OCI-LY3 (cell line): ENCODE measurements around the gene RASIP1.
"Not testable (repeated sequence)": the region's sequence is repeated elsewhere in the genome, so short reads cannot be mapped to it uniquely, and the experiment has no call there.

Experiments used
- H2AFZ ChIP-seq: fragments of 200-600, 300-600 bp; shearing (Covaris generic); 2 replicates; pipeline ENCODE4 v1.6.0; 2014; ENCODE audit warnings: antibody characterized with exemption, low read depth, low read length
- H3K27ac ChIP-seq: fragments of 200-600, 300-600 bp; sonication (generic); 2 replicates; pipeline ENCODE4 v1.5.1; 2014; ENCODE audit warnings: mild to moderate bottlenecking, low read length, moderate library complexity, mixed read lengths
- H3K27me3 ChIP-seq: fragments of 200-600, 300-600 bp; sonication (generic); 2 replicates; pipeline ENCODE4 v1.6.1; 2014; ENCODE audit warnings: low read depth, low read length, mixed read lengths
- H3K36me3 ChIP-seq: fragments of 200-600, 300-600 bp; sonication (generic); replicated peaks from 2 replicates; pipeline ENCODE3; 2014; ENCODE audit warnings: low read depth, low read length, mixed read lengths
- H3K4me1 ChIP-seq: fragments of 300-600, 200-600 bp; sonication (generic); 2 replicates; pipeline ENCODE4 v1.6.1; 2014; ENCODE audit warnings: low read length, mixed read lengths
- H3K4me2 ChIP-seq: fragments of 200-600, 300-600 bp; sonication (generic); 2 replicates; pipeline ENCODE4 v1.6.1; 2014; ENCODE audit warnings: low read length, mixed read lengths
- H3K4me3 ChIP-seq: fragments of 300-600, 200-600 bp; sonication (generic); 2 replicates; pipeline ENCODE4 v1.5.1; 2014; ENCODE audit warnings: antibody characterized with exemption, mild to moderate bottlenecking, low read length, moderate library complexity
- H3K79me2 ChIP-seq: fragments of 300-600, 200-600 bp; shearing (Covaris generic); 2 replicates; pipeline ENCODE4 v1.6.1; 2014; ENCODE audit warnings: mild to moderate bottlenecking, low read length, mixed read lengths
- H3K9ac ChIP-seq: fragments of 300-600, 200-600 bp; shearing (Covaris generic); 2 replicates; pipeline ENCODE4 v1.6.0; 2014; ENCODE audit warnings: mild to moderate bottlenecking, low read length, moderate library complexity
- H3K9me3 ChIP-seq: fragments of 200-600, 300-600 bp; shearing (Covaris generic); 2 replicates; pipeline ENCODE4 v1.6.1; 2014; ENCODE audit warnings: low read length, mixed read lengths; ENCODE audit not compliant: insufficient read depth
- H4K20me1 ChIP-seq: fragments of 200-600, 300-600 bp; sonication (generic); 2 replicates; pipeline ENCODE4 v1.6.1; 2016; ENCODE audit warnings: low read length, mixed read lengths; ENCODE audit not compliant: insufficient read depth
- CTCF ChIP-seq: fragments of 200-600, 300-600 bp; sonication (generic); IDR thresholded peaks from 2 replicates; pipeline ENCODE4 v1.5.1; 2014; ENCODE audit warnings: antibody characterized with exemption, low read length, low read depth
- EZH2phosphoT487 ChIP-seq: fragments of 200-600 bp; shearing (Covaris generic); IDR thresholded peaks from 2 replicates; pipeline ENCODE4 v1.6.1; 2018; ENCODE audit warnings: antibody characterized with exemption, mixed run types, low read depth

The RASIP1 gene

GRCh38 chr19:48740164-48740972 is at the start of gene RASIP1:
Gene RASIP1 (minus strand): TSS chr19:48740610. CDS start chr19:48740282, 328 bp downstream.
- no peaks in the 10 kb centered on the region for H3K4me1 ChIP-seq
- H3K9ac ChIP-seq, result no peak within 1 kb of the TSS
- H4K20me1 ChIP-seq, result no peaks in the 10 kb centered on the region
- H3K4me2 ChIP-seq, result no peak within 1 kb of the TSS
- TF ChIP-seq CTCF (no peak), EZH2phosphoT487 (no peak)
- H3K36me3 ChIP-seq, result no peaks in the 10 kb centered on the region
- no peaks in the 10 kb centered on the region for H3K27me3 ChIP-seq
- H3K27ac ChIP-seq, result no peak within 1 kb of the TSS
- H3K79me2 ChIP-seq, result no peaks in the 10 kb centered on the region
- no peak within 1 kb of the TSS for H2AFZ ChIP-seq
- H3K4me3 ChIP-seq, result no peak within 1 kb of the TSS
- no peaks in the 10 kb centered on the region for H3K9me3 ChIP-seq

GRCh38 chr19:48787331-48787730 is 46.9 kb upstream of the RASIP1 start:
- H3K4me2 ChIP-seq, H3K27me3 ChIP-seq, H3K27ac ChIP-seq, H3K4me3 ChIP-seq, H3K36me3 ChIP-seq, H2AFZ ChIP-seq, H3K9ac ChIP-seq, H4K20me1 ChIP-seq, H3K79me2 ChIP-seq, H3K9me3 ChIP-seq: not testable (repeated sequence)
- H3K4me1 ChIP-seq, result peaks cover 10% of the 10 kb centered on the region

GRCh38 chr19:48786422-48786821 is 46.0 kb upstream of the RASIP1 start:
- not testable (repeated sequence) for H3K27ac ChIP-seq, H3K4me3 ChIP-seq, H3K36me3 ChIP-seq, H3K9me3 ChIP-seq, H2AFZ ChIP-seq, H3K27me3 ChIP-seq, H3K79me2 ChIP-seq, H4K20me1 ChIP-seq, H3K9ac ChIP-seq, H3K4me2 ChIP-seq
- peaks cover 16% of the 10 kb centered on the region for H3K4me1 ChIP-seq

GRCh38 chr19:48784527-48784926 is 44.1 kb upstream of the RASIP1 start:
- no peaks in the 10 kb centered on the region for H4K20me1 ChIP-seq
- no peak overlapping the region for H2AFZ ChIP-seq
- no peaks in the 10 kb centered on the region for H3K36me3 ChIP-seq
- no peak overlapping the region for H3K27ac ChIP-seq
- no peaks in the 10 kb centered on the region for H3K79me2 ChIP-seq
- TF ChIP-seq EZH2phosphoT487, result no peak
- TF ChIP-seq CTCF, result peak; percentile 9; the same call in 1 of the 2 replicates
- no peak overlapping the region for H3K4me2 ChIP-seq
- no peaks in the 10 kb centered on the region for H3K27me3 ChIP-seq
- no peaks in the 10 kb centered on the region for H3K9me3 ChIP-seq
- peaks cover 26% of the 10 kb centered on the region for H3K4me1 ChIP-seq
- H3K4me3 ChIP-seq, result no peak overlapping the region
- no peak overlapping the region for H3K9ac ChIP-seq

GRCh38 chr19:48780631-48781391 is 40.4 kb upstream of the RASIP1 start:
- no peaks in the 10 kb centered on the region for H4K20me1 ChIP-seq
- peak overlapping the region; percentile 57 for H2AFZ ChIP-seq
- no peaks in the 10 kb centered on the region for H3K79me2 ChIP-seq
- TF ChIP-seq EZH2phosphoT487 (no peak), CTCF (no peak)
- no peaks in the 10 kb centered on the region for H3K27me3 ChIP-seq
- peak overlapping the region; percentile 6; the same call in 1 of the 2 replicates for H3K9ac ChIP-seq
- peaks cover 25% of the 10 kb centered on the region for H3K4me1 ChIP-seq
- no peaks in the 10 kb centered on the region for H3K9me3 ChIP-seq
- peak overlapping the region; percentile 31; the same call in 1 of the 2 replicates for H3K4me3 ChIP-seq
- H3K27ac ChIP-seq, result 0 out of 2 replicates have a peak overlapping the region, but pooled peaks have one; percentile 0
- peak overlapping the region; percentile 51 for H3K4me2 ChIP-seq
- H3K36me3 ChIP-seq, result no peaks in the 10 kb centered on the region
